ENCODE results near the gene SPACDR.

GRCh38 chr7:100491192-100491578 is 27.1 kb upstream of the SPACDR start:
- TF ChIP-seq CTCF (IDR thresholded peaks at IDR 0.05; ENCODE audit: poor library complexity, severe bottlenecking) (no peak), SMC3 (conservative IDR thresholded peaks at IDR 0.05; ENCODE audit: poor library complexity) (no peak), RAD21 (conservative IDR thresholded peaks at IDR 0.05) (no peak), TAF1 (IDR thresholded peaks at IDR 0.05; ENCODE audit: low read depth) (no peak), EZH2 (IDR thresholded peaks at IDR 0.05; ENCODE audit: borderline replicate concordance, insufficient read depth, low read length, poor library complexity, severe bottlenecking) (no peak), EP300 (conservative IDR thresholded peaks at IDR 0.05; ENCODE audit: poor library complexity, severe bottlenecking) (no peak), POLR2AphosphoS5 (IDR thresholded peaks at IDR 0.05) (no peak)

Measured in neural cell (in vitro differentiated cells).